Ramos (cell line): ENCODE results near the gene TSEN54.

Source experiments
- in situ Hi-C: fragments of 300-500 bp; cut with MboI; formaldehyde crosslinking; loops from one replicate; pipeline ENCODE4 v1.14.3; 2022; ENCODE audit warnings: low sequenced_read_pairs; ENCODE audit not compliant: unreplicated experiment

The TSEN54 gene

GRCh38 chr17:75487351-75488070, 28.8 kb upstream of the TSEN54 start:
- in situ Hi-C loops, result no loop called here

DNA sequence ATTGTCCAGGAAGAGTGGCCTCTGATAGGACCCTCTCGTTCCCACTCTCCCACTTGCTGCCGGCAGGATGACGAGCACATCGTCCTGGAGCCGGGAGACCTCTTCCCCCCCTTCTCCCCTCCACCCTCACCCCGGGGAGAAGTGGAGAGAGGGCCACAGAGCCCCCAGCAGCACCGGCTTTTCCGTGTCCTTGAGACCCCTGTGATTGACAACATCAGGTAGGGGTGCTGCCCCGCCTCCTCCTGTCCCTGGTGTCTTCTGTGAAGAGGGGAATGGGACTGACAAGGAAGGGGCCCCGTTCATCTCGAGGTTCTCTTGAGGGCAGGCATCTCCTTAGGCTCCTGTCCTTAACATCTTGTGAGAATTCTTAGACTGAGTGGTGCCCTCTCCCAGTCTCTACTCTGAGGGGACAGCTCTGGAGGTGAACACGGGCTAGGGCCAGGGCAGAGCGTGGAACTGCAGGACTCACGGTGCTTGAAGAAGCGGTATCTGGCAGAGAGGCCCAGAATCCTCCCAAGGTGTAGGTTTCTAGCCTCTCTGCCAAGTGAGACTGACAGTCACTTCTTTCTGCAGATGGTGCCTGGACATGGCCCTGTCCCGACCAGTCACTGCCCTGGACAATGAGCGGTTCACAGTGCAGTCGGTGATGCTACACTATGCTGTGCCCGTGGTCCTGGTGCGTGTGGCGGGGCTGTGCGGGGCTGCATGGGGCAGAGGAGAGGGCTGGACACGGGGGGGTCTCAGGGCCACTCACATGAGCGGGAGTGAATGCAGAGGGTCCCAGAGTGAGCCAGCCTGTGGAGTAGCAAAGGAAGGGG, 27.4 kb upstream of the TSEN54 start:
- in situ Hi-C loops, result no loop called here

GRCh38 chr17:75489511-75489955, 26.8 kb upstream of the TSEN54 start:
- in situ Hi-C loops, result no loop called here

DNA sequence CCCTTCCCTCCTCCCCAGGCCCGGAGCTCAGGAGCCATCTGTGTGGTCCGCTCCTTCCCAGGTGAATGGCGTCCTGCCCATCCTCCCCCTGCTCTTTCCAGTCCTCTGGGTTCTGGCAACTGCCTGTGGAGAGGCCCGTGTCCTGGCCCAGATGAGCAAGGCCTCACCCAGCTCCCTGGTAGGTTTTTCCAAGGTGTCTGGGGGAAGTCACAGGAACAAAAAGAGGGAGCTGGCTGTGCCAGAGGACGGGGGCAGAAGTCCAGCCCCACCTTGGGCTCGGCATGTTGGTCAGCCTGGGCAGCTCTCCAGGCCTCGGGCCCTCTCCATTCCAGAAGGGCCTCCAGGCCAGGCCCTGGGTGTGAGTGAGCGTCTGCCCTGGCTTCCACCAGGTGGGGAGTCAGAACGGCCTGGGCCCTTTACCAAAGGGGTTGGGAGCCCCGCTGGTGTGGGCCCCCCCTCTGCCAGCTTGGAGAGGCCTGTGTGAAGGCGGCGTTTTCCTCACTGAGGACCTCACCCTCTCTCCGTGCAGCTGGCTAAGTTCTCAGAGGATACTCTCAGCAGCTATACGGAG, 26.1 kb upstream of the TSEN54 start:
- in situ Hi-C loops, result no loop called here

DNA sequence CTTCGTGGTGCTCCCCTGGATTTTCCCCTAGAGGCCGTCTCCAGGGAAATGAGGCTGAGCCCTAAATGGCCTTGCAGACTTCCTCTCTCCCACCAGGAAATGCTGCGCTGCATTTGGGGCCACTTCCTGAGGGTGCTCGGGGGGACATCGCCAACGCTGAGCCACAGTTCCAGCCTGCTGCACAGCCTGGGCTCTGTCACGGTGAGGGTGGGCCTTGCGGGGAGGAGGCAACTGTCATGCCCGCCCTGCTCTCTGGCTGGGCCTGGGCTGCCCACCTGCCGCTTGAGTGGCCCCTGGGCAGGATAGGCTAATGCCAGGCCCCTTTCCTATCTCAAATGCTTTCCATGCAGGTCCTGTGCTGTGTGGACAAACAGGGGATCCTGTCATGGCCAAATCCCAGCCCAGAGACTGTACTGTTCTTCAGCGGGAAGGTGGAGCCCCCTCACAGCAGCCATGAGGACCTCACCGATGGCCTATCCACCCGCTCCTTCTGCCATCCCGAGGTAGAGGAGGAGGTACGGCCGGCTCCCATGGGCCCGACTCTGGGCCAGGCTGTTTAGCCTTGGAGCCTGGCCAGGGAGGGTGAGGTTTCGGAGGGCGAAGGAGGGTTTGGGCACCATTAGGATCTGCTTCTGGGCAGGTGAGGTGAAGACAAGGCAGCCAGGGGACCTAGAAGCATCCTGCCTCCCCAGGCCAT, 25.2 kb upstream of the TSEN54 start:
- in situ Hi-C loops, result no loop called here

GRCh38 chr17:75491680-75492079, 24.6 kb upstream of the TSEN54 start:
- in situ Hi-C loops, result no loop called here

DNA sequence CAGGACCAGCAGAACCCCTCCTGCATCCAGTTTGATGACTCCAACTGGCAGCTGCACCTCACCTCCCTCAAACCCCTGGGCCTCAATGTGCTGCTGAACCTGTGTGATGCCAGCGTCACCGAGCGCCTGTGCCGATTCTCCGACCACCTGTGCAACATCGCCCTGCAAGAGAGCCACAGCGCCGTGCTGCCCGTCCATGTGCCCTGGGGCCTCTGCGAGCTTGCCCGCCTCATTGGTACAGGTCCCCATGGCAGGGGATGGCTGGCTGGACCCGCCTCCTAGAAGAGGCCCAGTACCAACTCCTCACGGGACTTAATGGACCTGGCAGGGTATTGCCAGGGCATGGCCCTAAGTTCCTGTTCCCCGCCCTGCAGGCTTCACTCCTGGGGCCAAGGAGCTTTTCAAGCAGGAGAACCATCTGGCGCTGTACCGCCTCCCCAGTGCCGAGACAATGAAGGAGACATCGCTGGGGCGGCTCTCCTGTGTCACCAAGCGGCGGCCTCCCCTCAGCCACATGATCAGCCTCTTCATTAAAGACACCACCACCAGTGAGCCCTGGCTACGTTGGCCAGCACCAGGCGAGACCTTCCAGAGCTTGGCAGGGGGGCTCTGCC, 23.7 kb upstream of the TSEN54 start:
- in situ Hi-C loops, result no loop called here

DNA sequence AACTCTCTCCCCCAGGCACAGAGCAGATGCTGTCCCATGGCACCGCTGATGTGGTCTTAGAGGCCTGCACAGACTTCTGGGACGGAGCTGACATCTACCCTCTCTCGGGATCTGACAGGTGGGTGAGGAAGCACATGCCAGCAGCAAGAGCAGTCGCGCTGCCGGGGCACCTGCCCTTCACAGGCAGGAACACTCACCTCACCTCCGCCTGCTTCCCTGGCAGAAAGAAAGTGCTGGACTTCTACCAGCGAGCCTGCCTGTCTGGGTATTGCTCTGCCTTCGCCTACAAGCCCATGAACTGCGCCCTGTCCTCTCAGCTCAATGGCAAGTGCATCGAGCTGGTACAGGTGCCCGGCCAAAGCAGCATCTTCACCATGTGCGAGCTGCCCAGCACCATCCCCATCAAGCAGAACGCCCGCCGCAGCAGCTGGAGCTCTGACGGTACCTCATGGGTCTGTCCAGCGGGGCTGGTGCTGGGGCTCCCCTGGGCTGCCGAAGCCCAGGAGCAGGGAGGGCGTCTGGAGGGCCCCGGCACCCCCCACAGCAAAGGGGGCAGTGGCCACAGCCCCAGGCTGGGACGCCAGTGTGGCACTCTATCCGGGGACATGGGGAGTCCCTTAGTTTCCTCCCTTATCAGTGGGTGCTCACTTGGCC, 22.7 kb upstream of the TSEN54 start:
- in situ Hi-C loops, result no loop called here

DNA sequence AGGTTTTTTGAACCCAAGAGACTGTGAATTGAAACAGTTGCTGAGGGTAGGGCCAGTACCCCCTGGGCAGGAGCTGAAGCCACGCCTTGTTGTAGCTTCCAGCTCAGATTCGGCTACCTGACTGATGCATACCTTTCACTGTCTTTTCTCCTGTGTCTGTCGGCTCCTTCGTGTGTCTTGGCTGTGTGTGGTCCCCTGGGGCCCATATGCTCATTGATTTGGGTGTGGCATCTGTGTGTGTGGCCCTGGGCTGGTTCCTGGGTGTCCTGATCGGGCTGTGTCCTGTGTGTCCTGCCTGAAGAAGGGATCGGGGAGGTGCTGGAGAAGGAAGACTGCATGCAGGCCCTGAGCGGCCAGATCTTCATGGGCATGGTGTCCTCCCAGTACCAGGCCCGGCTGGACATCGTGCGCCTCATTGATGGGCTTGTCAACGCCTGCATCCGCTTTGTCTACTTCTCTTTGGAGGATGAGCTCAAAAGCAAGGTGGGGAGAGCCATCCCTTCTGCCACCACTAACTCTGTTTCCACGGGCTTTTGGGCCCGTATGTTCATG, 21.9 kb upstream of the TSEN54 start:
- in situ Hi-C loops, result no loop called here

DNA sequence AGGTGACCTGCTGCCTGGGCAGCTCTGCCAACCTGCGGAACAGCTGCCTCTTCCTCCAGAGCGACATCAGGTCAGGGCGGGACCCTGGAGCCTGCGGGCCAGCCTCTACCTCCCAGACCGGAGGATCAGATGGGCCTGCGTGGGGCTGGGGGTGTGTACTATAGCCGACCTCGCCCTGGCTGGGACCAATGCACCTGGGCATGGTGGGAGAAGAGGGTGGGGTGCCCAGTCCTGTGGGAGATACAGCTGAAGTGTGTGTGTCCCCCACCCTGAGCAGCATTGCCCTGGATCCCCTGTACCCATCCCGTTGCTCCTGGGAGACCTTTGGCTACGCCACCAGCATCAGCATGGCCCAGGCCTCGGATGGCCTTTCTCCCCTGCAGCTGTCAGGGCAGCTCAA, 20.3 kb upstream of the TSEN54 start:
- in situ Hi-C loops, result no loop called here

DNA sequence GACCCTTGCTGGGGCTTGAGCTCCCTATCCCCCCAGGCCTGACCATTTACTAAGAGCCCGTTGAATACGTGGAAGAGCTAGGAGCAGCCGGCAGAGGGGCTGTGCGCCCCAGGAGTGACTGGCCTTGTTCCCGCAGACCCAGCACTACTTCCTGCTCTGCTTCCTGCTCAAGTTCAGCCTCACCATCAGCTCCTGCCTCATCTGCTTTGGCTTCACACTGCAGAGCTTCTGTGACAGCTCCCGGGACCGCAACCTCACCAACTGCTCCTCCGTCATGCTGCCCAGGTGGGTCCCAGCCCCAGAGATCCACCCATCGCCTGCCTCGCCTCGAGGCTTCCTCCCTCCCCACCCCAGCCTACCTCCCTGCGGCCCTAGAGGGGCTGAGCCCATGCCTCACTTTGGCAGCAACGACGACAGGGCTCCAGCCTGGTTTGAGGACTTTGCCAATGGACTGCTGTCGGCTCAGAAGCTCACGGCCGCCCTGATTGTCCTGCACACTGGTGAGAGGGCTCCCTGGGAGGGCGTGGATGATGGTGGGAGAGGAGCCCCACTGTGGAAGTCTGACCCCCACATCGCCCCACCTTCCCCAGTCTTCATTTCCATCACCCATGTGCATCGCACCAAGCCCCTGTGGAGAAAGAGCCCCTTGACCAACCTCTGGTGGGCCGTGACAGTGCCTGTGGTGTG, 18.1 kb upstream of the TSEN54 start:
- in situ Hi-C loops, result no loop called here

DNA sequence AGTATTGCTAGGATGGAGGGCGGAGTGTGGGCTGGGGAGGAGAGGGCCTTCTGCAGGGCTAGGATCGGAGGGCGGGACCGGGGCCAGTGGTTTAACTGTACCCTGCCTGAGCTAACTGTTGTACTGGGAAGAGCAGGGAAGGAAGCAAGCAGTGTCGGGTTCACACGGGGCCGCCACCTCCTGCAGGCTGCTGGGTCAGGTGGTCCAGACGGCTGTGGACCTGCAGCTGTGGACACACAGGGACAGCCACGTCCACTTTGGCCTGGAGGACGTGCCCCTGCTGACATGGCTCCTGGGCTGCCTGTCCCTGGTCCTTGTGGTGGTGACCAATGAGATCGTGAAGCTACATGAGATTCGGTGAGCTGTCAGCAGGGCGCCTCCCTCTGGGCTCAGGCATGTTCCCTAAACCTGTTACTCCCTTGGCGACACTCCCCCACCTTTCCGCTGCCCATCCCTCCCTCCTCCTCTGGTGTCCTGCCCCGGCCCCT, 17.6 kb upstream of the TSEN54 start:
- in situ Hi-C loops, result no loop called here

DNA sequence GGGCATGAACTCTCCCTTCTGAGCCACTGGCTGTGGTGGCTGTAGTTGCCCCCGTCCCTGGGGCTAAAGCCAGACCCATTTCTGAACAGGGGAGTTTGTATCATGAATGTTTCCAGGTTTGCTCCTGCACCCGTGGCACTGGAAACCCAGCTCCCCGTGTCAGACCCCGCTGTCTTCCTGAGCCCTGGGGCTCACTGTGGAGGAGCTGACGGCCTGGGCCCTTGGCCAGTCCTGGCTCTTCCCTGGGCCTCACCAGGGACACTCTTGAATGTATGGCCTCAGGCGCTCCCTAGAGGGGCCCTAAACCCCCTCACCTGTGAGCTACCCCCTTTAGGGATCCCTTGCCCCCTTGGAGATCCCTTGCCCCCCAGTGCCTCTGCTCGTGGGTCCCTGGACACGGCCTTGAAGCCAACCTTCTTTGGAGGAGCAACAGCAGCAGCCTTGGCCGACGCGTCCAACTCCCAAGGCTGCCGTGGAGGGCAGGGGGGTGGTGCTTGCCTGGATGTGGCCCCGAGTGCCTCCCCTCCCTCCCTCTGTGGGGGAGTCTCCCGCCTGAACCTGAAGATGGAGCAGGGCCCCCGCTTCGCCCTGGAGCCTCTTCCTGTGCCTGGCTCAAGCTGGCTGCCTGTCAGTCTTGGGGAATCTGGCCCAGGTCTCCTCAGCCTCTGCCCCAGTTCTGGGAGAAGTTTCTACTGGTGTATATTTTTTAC, 16.9 kb upstream of the TSEN54 start:
- in situ Hi-C loops, result no loop called here

GRCh38 chr17:75500419-75501216, 15.7 kb upstream of the TSEN54 start:
- in situ Hi-C loops, result no loop called here

DNA sequence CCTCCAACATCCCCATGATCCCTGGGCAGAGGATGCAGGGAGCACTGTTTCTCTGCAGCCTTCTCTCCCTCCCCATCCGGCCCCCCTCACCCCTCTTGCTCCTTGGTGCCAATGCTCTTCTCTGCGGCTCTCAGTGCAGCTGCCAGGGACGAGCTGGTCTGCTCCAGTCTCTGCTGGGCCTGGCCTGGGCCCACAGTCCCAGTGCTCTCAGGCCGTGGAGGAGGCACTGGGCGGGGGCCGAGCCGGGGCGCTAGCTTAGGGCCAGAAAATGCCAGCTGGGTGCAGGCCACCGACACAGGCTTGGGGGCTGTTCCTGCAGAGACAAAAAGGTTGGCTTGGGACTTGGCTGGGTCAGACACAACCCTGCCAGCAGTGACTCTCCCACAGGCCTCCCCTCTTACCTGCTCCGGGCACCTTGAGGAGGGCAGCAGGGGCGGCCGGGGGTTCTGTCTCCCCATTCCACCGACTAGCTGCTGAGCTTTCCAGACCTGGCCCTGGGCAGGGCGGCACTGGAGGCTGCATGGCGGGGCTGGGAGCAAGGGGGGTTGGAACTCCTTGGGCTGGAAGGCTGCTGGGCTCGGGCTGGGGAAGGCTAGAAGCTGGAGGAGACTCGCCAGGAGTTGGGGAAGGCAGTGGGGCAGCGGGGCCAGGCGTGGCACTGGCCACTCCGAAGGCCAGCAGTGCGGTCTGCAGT, 14.8 kb upstream of the TSEN54 start:
- in situ Hi-C loops, result no loop called here

DNA sequence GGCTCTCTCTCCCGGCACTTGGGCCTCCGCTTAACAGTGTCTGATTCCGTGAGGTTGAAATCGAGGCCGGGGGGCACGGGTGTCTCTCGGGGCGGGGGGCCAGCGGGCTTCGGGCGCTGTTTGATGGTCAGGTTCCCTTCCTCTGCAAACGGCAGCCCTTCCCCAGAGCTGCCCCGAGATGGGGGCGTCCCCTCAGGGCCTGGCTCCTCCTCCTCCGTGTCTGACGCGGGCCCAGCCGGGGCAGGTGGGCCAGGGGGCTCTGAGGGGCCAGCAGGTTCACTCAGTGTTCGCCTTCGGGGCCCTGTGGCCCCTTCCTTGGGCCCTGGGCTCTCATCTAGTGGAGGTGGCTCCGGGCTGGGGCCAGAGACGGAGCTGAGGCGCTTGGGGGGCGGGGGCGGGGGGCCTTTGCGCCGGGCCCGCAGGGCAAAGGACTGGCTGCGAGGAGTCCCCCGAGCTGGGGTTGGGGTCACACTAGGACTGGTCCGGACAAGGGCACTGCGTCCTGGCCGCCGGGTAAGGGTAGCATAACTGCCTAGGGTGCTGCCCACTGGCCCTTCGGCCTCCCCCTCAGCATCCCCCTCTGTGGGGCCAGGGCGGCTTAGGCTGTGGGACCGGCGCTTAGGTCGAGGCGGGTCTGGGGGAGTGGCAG, 14.1 kb upstream of the TSEN54 start:
- in situ Hi-C loops, result no loop called here
